Calu3 (cell line): ENCODE data around the gene EFNA4. TPM values are rescaled to one million over a fixed set of nuclear protein-coding genes. Genes with fewer than 3 reads are reported as not detected.

Experiments used
- BruUV-seq: library from RNA; stranded (reverse); fragments of 400-500 nt; replicated peaks from 2 replicates; lab custom pipeline; 2021; lab: Mats Ljungman, UMichigan
- CTCF ChIA-PET: fragments of 300-600 bp; sonication (Branson Sonifier 250); formaldehyde crosslinking; loops from one replicate; lab custom pipeline; 2022; ENCODE audit warnings: antibody characterized with exemption; lab: Charles Lee
- DNase-seq: peaks from one replicate; pipeline ENCODE4 v3.0.0; 2022
- H3K27ac Mint-ChIP-seq: one replicate; pipeline ENCODE4 v1.8.0; 2022; ENCODE audit warnings: mixed read lengths; ENCODE audit not compliant: unreplicated experiment
- H3K27me3 Mint-ChIP-seq: one replicate; pipeline ENCODE4 v1.8.0; 2022; ENCODE audit warnings: mixed read lengths; ENCODE audit not compliant: unreplicated experiment
- H3K36me3 Mint-ChIP-seq: one replicate; pipeline ENCODE4 v1.8.0; 2022; ENCODE audit warnings: mild to moderate bottlenecking, moderate library complexity, mixed read lengths; ENCODE audit not compliant: insufficient read depth, unreplicated experiment
- H3K4me1 Mint-ChIP-seq: one replicate; pipeline ENCODE4 v1.8.0; 2022; ENCODE audit warnings: mild to moderate bottlenecking, low read depth, mixed read lengths; ENCODE audit not compliant: unreplicated experiment
- H3K4me3 Mint-ChIP-seq: one replicate; pipeline ENCODE4 v1.8.0; 2022; ENCODE audit warnings: mild to moderate bottlenecking, low read depth, moderate library complexity, mixed read lengths; ENCODE audit not compliant: unreplicated experiment
- H3K9me3 Mint-ChIP-seq: one replicate; pipeline ENCODE4 v1.8.0; 2022; ENCODE audit warnings: low read depth, mixed read lengths; ENCODE audit not compliant: unreplicated experiment
- intact Hi-C: fragments of 100-400 bp; cut with micrococcal nuclease; formaldehyde crosslinking; loops from one replicate; pipeline ENCODE4 v1.10.0; 2022; ENCODE audit not compliant: unreplicated experiment
- total RNA-seq: library from RNA; stranded (reverse); gene quantifications from 2 replicates; pipeline ENCODE4 v1.2.3, GENCODE V29; 2022
- TF ChIP-seq, protein P1 (sequence below): fragments of 200-600 bp; IDR thresholded peaks from one replicate; pipeline ENCODE4 v1.8.0; 2022; ENCODE audit warnings: antibody characterized with exemption; ENCODE audit not compliant: unreplicated experiment

Gene EFNA4
- total RNA-seq, 1 experiment from 2014 or later, result 13.9 TPM

DNA sequence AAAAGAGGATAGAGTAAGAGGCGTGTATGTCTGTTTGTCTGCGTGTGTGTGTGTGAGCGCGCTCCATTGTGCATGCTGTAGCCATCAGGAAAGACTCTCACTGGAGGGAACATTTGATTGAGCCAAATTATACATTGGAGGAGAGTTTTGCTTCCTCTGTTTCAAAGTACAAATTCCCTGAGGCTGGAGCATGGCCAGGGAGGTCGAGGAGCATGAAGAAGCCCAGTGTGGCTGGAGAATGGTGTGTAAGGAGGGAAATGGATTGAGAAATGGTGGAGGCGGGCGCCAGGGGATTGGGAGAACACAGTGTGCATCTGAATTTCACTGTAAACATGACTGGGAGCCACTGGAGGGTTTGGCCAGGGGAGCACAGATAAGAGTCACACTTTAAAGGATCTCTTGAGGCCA is 42.1 kb downstream of the EFNA4 start:
- CTCF ChIA-PET, result no interaction called here
- no peak for DNase-seq

DNA sequence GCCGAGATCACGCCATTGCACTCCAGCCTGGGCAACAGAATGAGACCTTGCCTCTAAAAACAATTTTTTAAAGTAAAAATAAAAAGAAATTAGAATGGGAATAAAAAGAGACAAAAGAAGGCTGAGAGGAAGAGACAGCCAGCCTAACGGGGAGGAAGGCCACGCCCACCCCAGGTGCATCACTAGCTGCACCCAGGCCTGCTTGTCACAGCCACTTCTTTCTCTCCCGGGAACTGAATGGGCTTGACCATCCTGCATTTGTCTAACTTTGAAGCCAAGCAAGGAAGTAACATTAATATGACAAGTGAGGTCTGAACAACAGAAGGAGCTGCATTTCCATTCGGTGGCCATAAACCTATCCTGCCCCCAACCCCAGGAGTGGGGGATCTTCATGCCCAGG is 43.3 kb downstream of the EFNA4 start:
- Mint-ChIP-seq H3K36me3 (no peaks in the 10 kb centered on the region), H3K27me3 (peaks cover 23% of the 10 kb centered on the region), H3K9me3 (no peaks in the 10 kb centered on the region), H3K4me3 (no peak overlapping the region), H3K4me1 (no peaks in the 10 kb centered on the region), H3K27ac (no peak overlapping the region)
- intact Hi-C loops, result no loop called here
- DNase-seq, result no peak
- TF ChIP-seq, protein P1, sequence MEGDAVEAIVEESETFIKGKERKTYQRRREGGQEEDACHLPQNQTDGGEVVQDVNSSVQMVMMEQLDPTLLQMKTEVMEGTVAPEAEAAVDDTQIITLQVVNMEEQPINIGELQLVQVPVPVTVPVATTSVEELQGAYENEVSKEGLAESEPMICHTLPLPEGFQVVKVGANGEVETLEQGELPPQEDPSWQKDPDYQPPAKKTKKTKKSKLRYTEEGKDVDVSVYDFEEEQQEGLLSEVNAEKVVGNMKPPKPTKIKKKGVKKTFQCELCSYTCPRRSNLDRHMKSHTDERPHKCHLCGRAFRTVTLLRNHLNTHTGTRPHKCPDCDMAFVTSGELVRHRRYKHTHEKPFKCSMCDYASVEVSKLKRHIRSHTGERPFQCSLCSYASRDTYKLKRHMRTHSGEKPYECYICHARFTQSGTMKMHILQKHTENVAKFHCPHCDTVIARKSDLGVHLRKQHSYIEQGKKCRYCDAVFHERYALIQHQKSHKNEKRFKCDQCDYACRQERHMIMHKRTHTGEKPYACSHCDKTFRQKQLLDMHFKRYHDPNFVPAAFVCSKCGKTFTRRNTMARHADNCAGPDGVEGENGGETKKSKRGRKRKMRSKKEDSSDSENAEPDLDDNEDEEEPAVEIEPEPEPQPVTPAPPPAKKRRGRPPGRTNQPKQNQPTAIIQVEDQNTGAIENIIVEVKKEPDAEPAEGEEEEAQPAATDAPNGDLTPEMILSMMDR, result no peak
- CTCF ChIA-PET, result interaction anchor here (1.1 kb wide), 1 partner anchor 22 kb away, joined by 3 read pairs; no protein-coding TSS in a partner anchor
- BruUV-seq, result no TSS peak

More for the DNA sequence above, 42.1 kb downstream of the EFNA4 start:
- H3K27ac Mint-ChIP-seq, result no peak overlapping the region
- intact Hi-C loops, result no loop called here
- TF ChIP-seq, protein P1, result no peak
- no peaks in the 10 kb centered on the region for H3K4me1 Mint-ChIP-seq
- no TSS peak for BruUV-seq
- H3K27me3 Mint-ChIP-seq, result peaks cover 23% of the 10 kb centered on the region
- no peaks in the 10 kb centered on the region for H3K36me3 Mint-ChIP-seq
- no peaks in the 10 kb centered on the region for H3K9me3 Mint-ChIP-seq
- H3K4me3 Mint-ChIP-seq, result no peak overlapping the region

DNA sequence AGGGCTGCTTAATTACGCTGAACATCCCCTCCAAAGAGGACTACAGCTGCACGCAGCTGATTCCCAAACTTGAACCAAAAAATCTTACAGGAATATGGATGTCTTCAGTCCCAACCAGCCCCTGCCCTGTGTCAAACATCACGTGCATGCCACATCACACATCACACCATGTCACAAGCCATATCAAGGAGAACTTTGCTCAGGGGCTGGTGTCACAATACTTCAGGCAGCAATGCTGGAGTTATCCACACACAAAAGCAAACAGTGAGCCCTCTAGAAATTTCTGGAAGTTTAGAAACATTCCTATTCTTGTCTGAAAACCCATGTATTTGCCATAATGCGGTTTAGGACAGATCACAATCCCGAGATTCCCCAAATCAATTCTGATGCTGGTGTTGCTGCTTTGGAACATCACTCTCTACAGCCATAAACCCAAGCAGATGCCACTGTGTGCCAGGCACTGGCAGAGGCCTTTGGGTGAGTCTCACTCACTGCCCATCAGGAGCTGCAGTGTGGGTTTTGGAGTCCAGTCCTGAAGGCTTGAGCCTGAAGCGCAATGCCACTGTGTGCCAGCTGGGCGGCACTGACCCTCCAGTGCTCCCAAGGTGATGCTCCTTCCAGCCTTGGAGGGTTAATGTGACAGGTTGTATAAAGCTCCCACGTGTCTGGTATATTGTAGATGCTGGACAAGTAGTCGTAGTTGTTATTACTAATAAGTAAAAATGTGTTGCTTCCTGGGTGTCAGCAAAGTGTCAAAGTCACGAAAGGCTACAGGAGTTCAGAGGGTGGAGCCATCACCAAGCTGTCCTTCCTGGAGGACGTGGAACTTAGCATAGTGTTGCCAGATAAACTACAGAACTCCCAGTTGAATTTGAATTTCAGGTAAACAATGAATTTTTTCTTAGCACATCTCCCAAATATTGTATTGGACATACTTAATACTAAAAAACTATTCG is 44.0 kb downstream of the EFNA4 start:
- no TSS peak for BruUV-seq
- H3K9me3 Mint-ChIP-seq, result no peaks in the 10 kb centered on the region
- H3K4me1 Mint-ChIP-seq, result no peaks in the 10 kb centered on the region
- TF ChIP-seq, protein P1, result no peak
- H3K27ac Mint-ChIP-seq, result no peak overlapping the region
- no peaks in the 10 kb centered on the region for H3K36me3 Mint-ChIP-seq
- intact Hi-C loops, result no loop called here
- peaks cover 23% of the 10 kb centered on the region for H3K27me3 Mint-ChIP-seq
- H3K4me3 Mint-ChIP-seq, result no peak overlapping the region
- DNase-seq, result no peak
- CTCF ChIA-PET, result interaction anchor here (0.6 to 1.1 kb wide), 4 partner anchors 23 to 406 kb away, joined by 3 to 6 read pairs (median 4); partner anchors contain the start of gene KRTCAP2

DNA sequence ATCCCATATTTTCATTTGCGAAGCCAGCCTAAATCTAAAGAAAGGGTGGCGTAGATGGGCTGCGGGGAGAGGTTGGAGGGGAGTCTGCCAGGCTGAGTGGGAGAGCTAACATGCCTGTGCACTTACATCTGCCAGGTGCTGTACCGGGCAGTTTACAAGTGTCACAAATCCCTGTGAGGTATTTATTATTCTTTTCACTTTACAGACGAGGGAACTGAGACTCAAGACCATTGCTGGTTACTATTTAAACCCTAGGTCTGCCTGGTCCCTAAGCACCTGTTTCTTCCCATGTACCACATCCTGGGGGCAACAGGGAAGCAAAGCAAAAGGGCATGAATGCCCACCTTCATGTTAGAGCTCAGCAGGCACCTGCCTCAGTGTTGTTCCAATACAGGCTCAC is 44.8 kb downstream of the EFNA4 start:
- H3K4me1 Mint-ChIP-seq, result no peaks in the 10 kb centered on the region
- H3K27me3 Mint-ChIP-seq, result peaks cover 23% of the 10 kb centered on the region
- no TSS peak for BruUV-seq
- CTCF ChIA-PET, result interaction anchor here (0.6 to 0.9 kb wide), 3 partner anchors 59 to 405 kb away, joined by 4 to 6 read pairs (median 4); partner anchors contain the start of gene KRTCAP2
- H3K27ac Mint-ChIP-seq, result no peak overlapping the region
- H3K36me3 Mint-ChIP-seq, result no peaks in the 10 kb centered on the region
- no peak overlapping the region for H3K4me3 Mint-ChIP-seq
- DNase-seq, result no peak
- intact Hi-C loops, result no loop called here
- TF ChIP-seq, protein P1, result no peak
- H3K9me3 Mint-ChIP-seq, result no peaks in the 10 kb centered on the region
